K562 (cell line): ENCODE data around the gene XPC. TPM values are rescaled to one million over a fixed set of nuclear protein-coding genes. Genes with fewer than 3 reads are reported as not detected.

Source experiments
- ATAC-seq: fragments of 200-7000 bp; cut with Tn5 transposase; 3 replicates; pipeline ENCODE4 v1.9.1; 2020; ENCODE audit warnings: moderate library complexity
- BruUV-seq: library from RNA; stranded (reverse); fragments of 400-500 nt; replicated peaks from 2 replicates; lab custom pipeline; 2021; lab: Mats Ljungman, UMichigan
- CTCF ChIA-PET: fragments of 300-600 bp; formaldehyde crosslinking; extraction: SDS; loops from one replicate; lab custom pipeline; 2021; ENCODE audit warnings: low intra/inter-chr PET ratio; lab: Yijun Ruan, JAX
- POLR2A ChIA-PET: fragments of 300-600, 350-650 bp; sonication (Branson Sonifier 250); formaldehyde crosslinking; extraction: SDS; loops from one replicate; lab custom pipeline; 2021; ENCODE audit warnings: antibody characterized with exemption, inconsistent platforms; lab: Yijun Ruan, JAX
- DNase-seq, 4 experiments: peaks; one replicate each; pipeline versions ENCODE4 v3.0.0 to v3.0.0-alpha.2; 2011 to 2018; ENCODE audit warnings: low spot score in 3 of 4, mixed read lengths in 3 of 4; ENCODE audit errors: extremely low read depth in 1 of 4
- FAIRE-seq: peaks from 2 replicates; lab custom pipeline; 2011; peaks lifted over from hg19 to GRCh38; lab: Jason Lieb, UNC
- H2AFZ ChIP-seq: 2 replicates; pipeline ENCODE4 v1.6.0; 2011; ENCODE audit warnings: low read depth, low read length, control low read depth, inconsistent platforms
- H3K27ac ChIP-seq: fragments of 200-600 bp; 3 replicates; pipeline ENCODE4 v1.8.0; 2011; ENCODE audit warnings: low read depth, mild to moderate bottlenecking, control low read depth, inconsistent platforms, low read length, moderate library complexity, mixed read lengths; ENCODE audit errors: extremely low read depth
- H3K27me3 ChIP-seq, 2 experiments: fragments of 300-600 bp in 1 of 2; 2 replicates in 1 of 2; 3 replicates in 1 of 2; pipeline versions ENCODE4 v1.6.0 to v1.8.0; 2011; ENCODE audit warnings: inconsistent platforms in 2 of 2, low read length in 2 of 2, mild to moderate bottlenecking in 1 of 2, mixed read lengths in 1 of 2, moderate library complexity in 1 of 2; ENCODE audit not compliant: control insufficient read depth in 2 of 2, insufficient read depth in 2 of 2
- H3K36me3 ChIP-seq: fragments of 300-600 bp; 3 replicates; pipeline ENCODE4 v1.8.0; 2011; ENCODE audit warnings: mild to moderate bottlenecking, low read length, inconsistent platforms; ENCODE audit not compliant: control insufficient read depth, insufficient read depth
- H3K4me1 ChIP-seq, 2 experiments: fragments of 200-600 bp in 1 of 2; replicated peaks in 1 of 2; 2 replicates in 1 of 2; 3 replicates in 1 of 2; pipeline versions ENCODE4 v1.5.1 to v1.8.0; 2011; ENCODE audit warnings: inconsistent platforms in 2 of 2, low read length in 2 of 2, mild to moderate bottlenecking in 1 of 2, mixed read lengths in 1 of 2, moderate library complexity in 1 of 2; ENCODE audit not compliant: control insufficient read depth in 2 of 2, insufficient read depth in 2 of 2
- H3K4me2 ChIP-seq: 2 replicates; pipeline ENCODE4 v1.6.1; 2011; ENCODE audit warnings: low read length, control low read depth, inconsistent platforms, mixed read lengths; ENCODE audit not compliant: insufficient read depth
- H3K4me3 ChIP-seq: fragments of 200-600 bp; sonication (generic), shearing (Covaris generic); 2 replicates; pipeline ENCODE4 v1.5.1; 2016; ENCODE audit warnings: control low read depth, inconsistent platforms
- H3K79me2 ChIP-seq: fragments of 200-600 bp; 3 replicates; pipeline ENCODE4 v1.8.0; 2011; ENCODE audit warnings: low read length, inconsistent platforms; ENCODE audit not compliant: control insufficient read depth, insufficient read depth
- H3K9ac ChIP-seq, 2 experiments: 2 replicates each; pipeline versions ENCODE4 v1.6.0 to v1.6.1; 2011; ENCODE audit warnings: low read depth in 2 of 2, low read length in 2 of 2, control low read depth in 1 of 2, inconsistent platforms in 1 of 2, mild to moderate bottlenecking in 1 of 2, mixed read lengths in 1 of 2; ENCODE audit not compliant: insufficient read depth in 1 of 2
- H3K9me1 ChIP-seq: one replicate; pipeline ENCODE4 v1.6.0; 2011; ENCODE audit warnings: inconsistent platforms, mild to moderate bottlenecking, low read length, moderate library complexity; ENCODE audit not compliant: control insufficient read depth, insufficient read depth
- H3K9me3 ChIP-seq: replicated peaks from 2 replicates; pipeline ENCODE4 v1.5.1; 2011; ENCODE audit warnings: low read depth, low read length, inconsistent platforms; ENCODE audit not compliant: control insufficient read depth, insufficient read depth
- H4K20me1 ChIP-seq: replicated peaks from 2 replicates; pipeline ENCODE4 v1.6.1; 2011; ENCODE audit warnings: low read length, inconsistent platforms, mixed read lengths; ENCODE audit not compliant: control insufficient read depth, insufficient read depth
- BCL6 ChIP-seq: fragments of 250-450 bp; sonication (Bioruptor Pico); IDR thresholded peaks from 2 replicates; pipeline ENCODE4 v1.4.0; 2020
- BRD9 ChIP-seq: fragments of 450-650 bp; IDR thresholded peaks from 2 replicates; pipeline ENCODE4 v1.6.1; 2018; ENCODE audit warnings: low read depth; ENCODE audit not compliant: partially characterized antibody
- C11orf30 ChIP-seq: fragments of 450-650 bp; IDR thresholded peaks from 2 replicates; pipeline ENCODE4 v1.6.1; 2016; ENCODE audit warnings: low read depth, mild to moderate bottlenecking
- CXXC5 ChIP-seq: fragments of 250-450 bp; sonication (Bioruptor Pico); IDR thresholded peaks from 2 replicates; pipeline ENCODE4 v1.8.0; 2022; ENCODE audit warnings: inconsistent platforms, mild to moderate bottlenecking, moderate library complexity
- DDX20 ChIP-seq: fragments of 450-650 bp; IDR thresholded peaks from 2 replicates; pipeline ENCODE4 v1.6.1; 2016; ENCODE audit warnings: missing genetic modification characterization, low read depth, mild to moderate bottlenecking, missing compliant biosample characterization, moderate library complexity
- HSF4 ChIP-seq: fragments of 250-450 bp; sonication (Bioruptor Pico); IDR thresholded peaks from 2 replicates; pipeline ENCODE4 v2.1.2; 2022; ENCODE audit warnings: mild to moderate bottlenecking, moderate library complexity, borderline replicate concordance
- KAT2B ChIP-seq: IDR thresholded peaks from one replicate; pipeline ENCODE4 v1.6.1; 2012; ENCODE audit warnings: low read depth, mild to moderate bottlenecking, control low read depth, inconsistent platforms, low read length, moderate library complexity
- KDM1A ChIP-seq, 2 experiments: fragments of 450-650 bp; IDR thresholded peaks; 2 replicates each; pipeline ENCODE4 v1.6.1; 2016; ENCODE audit warnings: mild to moderate bottlenecking in 2 of 2
- MCM5 ChIP-seq: fragments of 450-650 bp; IDR thresholded peaks from 2 replicates; pipeline ENCODE4 v1.6.1; 2016; ENCODE audit warnings: low read depth
- MIER1 ChIP-seq: fragments of 450-650 bp; IDR thresholded peaks from 2 replicates; pipeline ENCODE4 v1.6.1; 2016; ENCODE audit warnings: antibody characterized with exemption, mild to moderate bottlenecking, low read depth
- MTA3 ChIP-seq: fragments of 450-650 bp; formaldehyde crosslinking; IDR thresholded peaks from 2 replicates; pipeline ENCODE4 v1.6.1; 2017; ENCODE audit warnings: mild to moderate bottlenecking, borderline replicate concordance
- NFYB ChIP-seq: IDR thresholded peaks from 2 replicates; pipeline ENCODE4 v1.6.1; 2011; ENCODE audit warnings: mild to moderate bottlenecking, moderate library complexity; ENCODE audit not compliant: insufficient read length; ENCODE audit errors: extremely low read depth
- RBM15 ChIP-seq: fragments of 200-400 bp; formaldehyde crosslinking; IDR thresholded peaks from 2 replicates; pipeline ENCODE4 v1.6.1; 2018; ENCODE audit warnings: mild to moderate bottlenecking, low read length, moderate library complexity; ENCODE audit not compliant: insufficient read depth
- RFX1 ChIP-seq: fragments of 450-650 bp; IDR thresholded peaks from 2 replicates; pipeline ENCODE4 v1.6.1; 2016; ENCODE audit warnings: mild to moderate bottlenecking, moderate library complexity
- SLC30A9 ChIP-seq: fragments of 250-450 bp; sonication (Bioruptor Pico); IDR thresholded peaks from 2 replicates; pipeline ENCODE4 v1.8.0; 2022; ENCODE audit warnings: mild to moderate bottlenecking, moderate library complexity
- ZNF232 ChIP-seq: sonication (generic); formaldehyde crosslinking; IDR thresholded peaks from 2 replicates; pipeline ENCODE4 v1.8.0; 2022; ENCODE audit warnings: mild to moderate bottlenecking, missing genetic modification reagents
- ZNF274 ChIP-seq: IDR thresholded peaks from 2 replicates; pipeline ENCODE4 v1.6.1; 2011; ENCODE audit warnings: low read depth, mild to moderate bottlenecking, low read length, moderate library complexity, borderline replicate concordance
- ZNF766 ChIP-seq: fragments of 200-800 bp; sonication (Bioruptor generic); conservative IDR thresholded peaks from 2 replicates; pipeline ENCODE4 v1.6.1; 2016; ENCODE audit warnings: missing genetic modification characterization, missing compliant biosample characterization
- WGBS: fragments of 100-300 bp; shearing (Covaris generic); methylation state at CpG from one replicate; pipeline ENCODE4 v1.1.6; 2016; ENCODE audit warnings: low coverage, mixed read lengths; ENCODE audit not compliant: insufficient coverage; ENCODE audit errors: missing lambda C conversion rate; 5-methylcytosine and 5-hydroxymethylcytosine counted together
- in situ Hi-C: fragments of 300-500 bp; cut with MboI; formaldehyde crosslinking; loops from 4 replicates; pipeline ENCODE4 v1.15.0; 2018; ENCODE audit warnings: inconsistent platforms, mixed read lengths
- intact Hi-C: fragments of 100-400 bp; cut with micrococcal nuclease; formaldehyde crosslinking; loops from 2 replicates; pipeline ENCODE4 v1.14.2; 2022
- polyA plus RNA-seq, 8 experiments: library from polyadenylated mRNA; depleted of rRNA in 4 of 8; stranded (reverse) in 5 of 8; unstranded in 3 of 8; fragments of >200 nt; fragmentation: Nextera tagmentation in 2 of 8; fragmentation: Illumina TruSeq in 1 of 8; extraction: Ambion mirVana in 2 of 8; extraction: Trizol in 1 of 8; gene quantifications; 2 replicates each; pipeline versions ENCODE4 v1.2.1 to v1.2.3, GENCODE V29; 2011 to 2014; ENCODE audit warnings: inconsistent platforms in 1 of 8, missing spikeins in 1 of 8
- total RNA-seq, 7 experiments: library from RNA; depleted of rRNA in 6 of 7; stranded (reverse); fragments of >200 nt in 6 of 7; fragmentation: Illumina TruSeq in 2 of 7; extraction: Trizol in 2 of 7; gene quantifications; 2 replicates each; pipeline versions ENCODE4 v1.2.1 to v1.2.3, GENCODE V29; 2011 to 2021; ENCODE audit warnings: low replicate concordance in 1 of 7
- TF ChIP-seq, protein P1 (sequence below): fragments of 450-650 bp; IDR thresholded peaks from 2 replicates; pipeline ENCODE4 v1.6.1; 2016

The XPC gene
- total and polyA plus RNA-seq, 9 of the 15 experiments (the other 6 are each of a cell fraction or from before 2014, with no cell fraction given): 3.8 to 54.7 (median 41.3) TPM

DNA sequence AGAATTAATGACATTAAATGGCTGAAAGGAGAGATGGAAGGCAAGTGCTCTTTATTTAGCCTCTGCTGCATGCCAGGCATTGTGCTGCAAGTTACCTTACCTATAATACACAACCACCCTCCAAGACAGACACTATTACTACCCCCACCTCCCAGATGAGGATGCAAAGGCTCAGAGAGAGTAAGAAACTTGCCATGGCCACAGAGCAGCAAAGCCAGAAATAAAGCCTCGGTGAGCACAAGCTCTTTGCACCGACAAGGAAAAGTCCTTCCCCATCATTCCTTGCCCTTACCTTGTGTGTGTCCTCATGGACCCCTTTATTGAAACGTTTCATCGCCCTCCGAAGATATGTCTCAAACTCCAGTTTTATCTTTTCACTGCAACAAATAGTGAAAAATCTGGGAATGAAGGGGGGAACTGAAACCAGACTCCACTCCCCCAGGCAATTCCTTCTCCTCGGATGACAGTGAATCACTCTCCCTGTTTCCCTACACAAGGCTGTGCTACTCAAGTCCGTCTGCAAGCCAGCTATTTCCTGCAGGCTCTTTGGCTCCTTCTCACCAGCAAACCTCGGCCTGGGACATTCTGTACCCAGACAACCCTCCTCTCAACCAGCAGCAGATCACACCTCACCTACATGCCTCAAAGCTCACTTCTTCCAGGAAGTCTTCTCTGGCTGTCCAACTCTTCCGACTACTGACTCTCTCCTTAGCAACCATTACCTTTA is 11.4 kb downstream of the XPC start:
- in situ Hi-C loops: no loop called here
- no peaks in the 10 kb centered on the region for H4K20me1 ChIP-seq
- POLR2A ChIA-PET: interaction anchor here (0.6 to 3.4 kb wide), 6 partner anchors 8 to 22 kb away, joined by 3 to 15 read pairs (median 3); partner anchors contain the start of genes LSM3 and XPC
- no peak overlapping the region for H2AFZ ChIP-seq
- CTCF ChIA-PET: no interaction called here
- no peaks in the 10 kb centered on the region for H3K27me3 ChIP-seq
- H3K9me3 ChIP-seq: peaks cover 7% of the 10 kb centered on the region; the same call in 1 of the 2 replicates
- ATAC-seq (no peak), FAIRE-seq (no peak)
- no peak overlapping the region for H3K27ac ChIP-seq
- 94% methylated on average over 9 of the region's 9 CpGs for WGBS
- H3K4me1 ChIP-seq: no peaks in the 10 kb centered on the region
- TF ChIP-seq KDM1A (IDR thresholded peaks at IDR 0.05) (no peak), ZNF766 (no peak), SLC30A9 (CRISPR knock-in tag) (no peak), BRD9 (no peak), MIER1 (no peak), HSF4 (CRISPR knock-in tag) (no peak), MCM5 (no peak), RBM15 (no peak), DDX20 (tag) (no peak), RFX1 (no peak), MTA3 (no peak), KAT2B (no peak), ZNF274 (no peak), CXXC5 (CRISPR knock-in tag) (no peak), C11orf30 (no peak), ZNF232 (CRISPR knock-in tag) (no peak), NFYB (no peak), BCL6 (CRISPR knock-in tag) (no peak)
- TF ChIP-seq, protein P1, sequence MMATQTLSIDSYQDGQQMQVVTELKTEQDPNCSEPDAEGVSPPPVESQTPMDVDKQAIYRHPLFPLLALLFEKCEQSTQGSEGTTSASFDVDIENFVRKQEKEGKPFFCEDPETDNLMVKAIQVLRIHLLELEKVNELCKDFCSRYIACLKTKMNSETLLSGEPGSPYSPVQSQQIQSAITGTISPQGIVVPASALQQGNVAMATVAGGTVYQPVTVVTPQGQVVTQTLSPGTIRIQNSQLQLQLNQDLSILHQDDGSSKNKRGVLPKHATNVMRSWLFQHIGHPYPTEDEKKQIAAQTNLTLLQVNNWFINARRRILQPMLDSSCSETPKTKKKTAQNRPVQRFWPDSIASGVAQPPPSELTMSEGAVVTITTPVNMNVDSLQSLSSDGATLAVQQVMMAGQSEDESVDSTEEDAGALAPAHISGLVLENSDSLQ: no peak
- TF ChIP-seq, all 486 proteins: peak for 0
- no TSS peak for BruUV-seq
- H3K9ac ChIP-seq: no peak overlapping the region
- no peak for DNase-seq
- H3K79me2 ChIP-seq: no peaks in the 10 kb centered on the region
- no peak overlapping the region for H3K4me2 ChIP-seq
- H3K9me1 ChIP-seq: no peaks in the 10 kb centered on the region
- peaks cover 95% of the 10 kb centered on the region for H3K36me3 ChIP-seq
- intact Hi-C loops: no loop called here
- H3K4me3 ChIP-seq: no peak overlapping the region
